DMS 273 (cell line): Measurements from ENCODE around the gene RAB3D.
"Not testable (repeated sequence)": the region's sequence is repeated elsewhere in the genome, so short reads cannot be mapped to it uniquely, and the experiment has no call there.

Source experiments
- DNase-seq: peaks from one replicate; lab custom pipeline; 2025; ENCODE audit not compliant: unreplicated experiment; lab: John Stamatoyannopoulos, UW

The RAB3D gene

DNA sequence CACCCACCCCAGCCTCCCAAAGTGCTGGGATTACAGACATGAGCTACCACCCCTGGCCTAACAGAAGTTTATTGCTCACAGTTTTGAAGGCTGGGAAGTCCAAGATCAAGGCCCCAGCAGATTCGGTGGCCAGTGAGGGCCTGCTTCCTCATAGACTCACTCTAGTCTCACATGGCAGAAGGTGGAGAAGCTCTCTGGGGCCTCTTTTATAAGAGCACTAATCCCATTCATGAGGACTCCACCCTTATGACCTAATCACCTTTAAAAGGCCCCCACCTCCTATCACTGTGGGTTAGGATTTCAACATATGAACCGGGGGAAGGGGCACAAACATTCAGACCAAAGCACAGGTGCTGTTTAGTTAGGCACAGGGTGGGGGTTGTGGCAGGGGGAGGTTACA, 28.1 kb upstream of the RAB3D start:
- DNase-seq = no peak

DNA sequence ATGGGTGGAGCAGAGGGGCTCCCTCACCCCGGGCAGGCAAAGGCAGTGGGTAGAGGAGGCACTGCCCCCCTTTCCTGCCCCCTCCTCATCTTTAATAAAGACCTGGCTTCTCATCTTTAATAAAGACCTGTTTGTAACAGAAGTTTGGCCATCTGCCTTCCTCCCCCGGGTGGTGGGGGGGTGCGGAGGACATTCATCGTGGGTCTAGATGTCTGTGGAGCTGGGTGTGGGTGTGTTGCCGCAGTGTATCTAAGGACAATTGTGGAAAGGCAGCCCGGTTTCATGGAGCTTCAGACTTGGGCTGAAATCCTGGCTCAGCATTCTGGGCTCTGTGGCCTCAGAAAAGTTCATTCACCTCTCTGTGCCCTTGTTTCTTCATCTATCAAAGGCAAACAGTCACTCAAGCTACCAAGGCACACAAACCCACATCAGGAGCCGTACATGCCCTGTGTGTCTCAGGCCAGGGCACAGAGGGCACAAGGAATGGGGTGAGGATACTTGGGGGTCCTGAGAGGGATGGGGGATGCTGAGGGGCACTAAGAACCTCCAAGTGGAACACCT, 26.2 kb upstream of the RAB3D start:
- DNase-seq = peak; percentile 33

DNA sequence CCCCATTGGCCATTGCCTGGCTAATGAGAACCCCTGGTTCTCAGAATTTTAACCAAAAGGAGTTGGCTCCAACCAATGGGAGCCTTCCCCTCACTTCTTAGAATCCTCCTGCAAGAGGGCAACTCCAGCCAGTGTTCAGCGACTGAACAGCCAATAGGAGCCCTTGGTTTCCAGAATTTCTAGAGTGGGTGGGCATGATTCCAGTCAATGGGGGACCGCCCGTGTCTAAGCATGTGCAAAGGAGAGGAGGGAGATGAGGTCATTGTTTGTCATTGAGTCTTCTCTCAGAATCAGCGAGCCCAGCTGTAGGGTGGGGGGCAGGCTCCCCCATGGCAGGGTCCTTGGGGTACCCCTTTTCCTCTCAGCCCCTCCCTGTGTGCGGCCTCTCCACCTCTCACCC, 25.5 kb upstream of the RAB3D start:
- DNase-seq = peak; percentile 58

DNA sequence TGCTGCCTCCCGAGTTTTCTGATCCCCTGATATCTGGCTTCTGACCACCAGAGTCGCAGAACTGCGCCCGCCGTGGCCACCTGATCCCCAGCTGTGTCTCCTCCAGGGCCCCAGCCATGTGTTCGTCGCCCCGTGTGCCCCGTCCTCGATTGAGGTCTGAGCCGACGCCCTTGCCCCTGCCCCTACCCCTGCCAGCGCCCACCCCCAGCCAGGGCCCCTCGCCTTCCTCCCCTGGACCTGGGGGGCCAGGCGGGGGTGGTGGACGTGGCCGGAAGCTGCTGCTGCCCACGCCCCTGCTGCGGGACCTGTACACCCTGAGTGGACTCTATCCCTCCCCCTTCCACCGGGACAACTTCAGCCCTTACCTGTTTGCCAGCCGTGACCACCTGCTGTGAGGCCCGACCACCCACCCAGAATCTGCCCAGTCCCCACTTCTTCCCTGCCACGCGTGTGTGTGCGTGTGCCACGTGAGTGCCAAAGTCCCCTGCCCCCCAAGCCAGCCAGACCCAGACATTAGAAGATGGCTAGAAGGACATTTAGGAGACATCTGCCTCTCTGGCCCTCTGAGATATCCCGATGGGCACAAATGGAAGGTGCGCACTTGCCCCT, 24.9 kb upstream of the RAB3D start:
- no peak for DNase-seq

DNA sequence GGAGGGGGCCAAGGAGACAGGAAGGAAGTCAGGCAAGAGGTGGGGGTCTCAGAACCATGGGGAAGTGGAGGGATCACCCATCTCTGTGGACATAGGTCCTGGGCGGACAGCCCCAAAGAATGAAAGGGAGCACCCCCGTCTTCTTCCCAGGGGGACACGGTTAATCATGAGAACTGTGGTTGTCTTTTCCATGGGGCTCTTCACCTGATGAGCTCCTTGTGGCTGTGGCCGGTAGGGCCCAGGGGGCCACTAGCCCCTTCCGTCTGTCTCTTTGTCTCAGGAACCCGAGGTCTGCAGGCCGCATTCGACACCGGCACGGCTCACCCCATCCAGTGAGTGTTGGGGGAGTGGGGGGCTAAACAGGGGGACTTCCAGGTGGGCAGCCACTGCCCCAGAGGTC, 24.4 kb upstream of the RAB3D start:
- no peak for DNase-seq

DNA sequence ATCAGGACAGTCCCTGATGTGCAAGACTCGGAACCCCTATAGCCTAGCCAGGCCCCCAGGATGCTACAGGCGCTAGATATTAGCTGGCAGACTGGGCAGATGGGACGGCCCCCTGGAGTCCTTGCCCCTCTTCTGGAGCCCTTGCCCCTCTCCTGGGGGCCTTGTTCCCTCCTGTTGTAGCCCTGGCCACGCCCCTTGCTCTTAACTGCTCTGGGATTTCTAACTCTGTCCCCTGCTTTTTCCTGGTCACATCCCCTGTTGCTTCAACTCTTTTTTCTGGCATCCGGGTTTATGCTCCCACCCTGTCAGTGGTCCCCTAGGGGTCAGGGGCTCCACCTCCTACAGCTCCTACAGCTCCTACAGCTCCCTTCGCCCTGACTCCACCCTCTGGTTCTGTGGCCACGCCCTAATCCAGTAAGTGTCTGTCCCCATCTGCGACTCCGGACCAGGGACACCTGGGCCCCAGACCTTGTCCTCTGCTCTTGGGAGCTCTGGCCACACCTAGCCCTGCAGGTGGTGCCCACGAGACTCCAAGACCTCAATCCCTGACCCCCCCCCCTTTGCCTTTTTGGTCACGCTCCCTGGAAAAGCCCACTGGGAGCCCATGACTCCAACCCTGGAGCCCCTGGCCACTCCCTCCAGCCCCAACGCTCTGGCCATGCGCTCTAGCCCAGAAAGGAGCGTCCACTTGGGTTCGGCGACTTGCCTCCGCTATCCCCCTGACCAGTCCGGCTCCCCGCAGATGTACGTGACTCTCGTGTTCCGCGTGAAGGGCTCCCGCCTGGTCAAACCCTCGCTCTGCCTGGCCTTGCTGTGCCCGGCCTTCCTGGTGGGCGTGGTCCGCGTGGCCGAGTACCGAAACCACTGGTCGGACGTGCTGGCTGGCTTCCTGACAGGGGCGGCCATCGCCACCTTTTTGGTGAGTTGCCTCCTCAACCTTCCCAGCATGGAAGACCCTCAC, 22.6 kb upstream of the RAB3D start:
- no peak for DNase-seq

DNA sequence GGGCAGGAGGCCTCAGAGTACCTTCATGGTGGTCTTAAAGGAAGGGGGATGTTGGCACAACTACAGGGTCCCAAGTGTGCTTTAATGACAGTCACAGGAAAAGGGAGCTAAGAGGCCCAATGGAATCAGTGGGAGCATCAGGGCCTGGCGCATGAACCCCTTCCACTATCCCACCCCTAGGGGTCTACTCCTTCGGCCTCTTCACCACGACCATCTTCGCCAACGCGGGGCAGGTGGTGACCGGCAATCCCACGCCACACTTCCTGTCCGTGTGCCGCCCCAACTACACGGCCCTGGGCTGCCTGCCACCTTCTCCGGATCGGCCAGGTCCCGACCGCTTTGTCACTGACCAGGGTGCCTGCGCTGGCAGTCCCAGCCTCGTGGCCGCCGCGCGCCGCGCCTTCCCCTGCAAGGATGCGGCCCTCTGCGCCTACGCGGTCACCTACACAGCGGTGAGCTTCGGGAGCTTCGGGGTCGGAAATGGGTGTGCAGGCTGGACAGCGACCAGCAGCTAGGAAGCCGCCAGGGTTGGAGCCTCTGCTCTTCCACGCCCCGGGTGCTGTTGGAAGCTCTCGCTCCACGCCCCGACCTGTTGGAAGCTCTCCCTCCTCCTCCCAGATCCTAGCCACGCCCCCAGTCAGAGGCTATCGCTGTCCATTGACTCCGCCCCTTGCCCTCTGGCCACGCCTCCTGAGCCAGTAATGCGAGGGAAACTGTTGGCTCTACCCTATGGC, 21.7 kb upstream of the RAB3D start:
- peak; percentile 61 for DNase-seq

DNA sequence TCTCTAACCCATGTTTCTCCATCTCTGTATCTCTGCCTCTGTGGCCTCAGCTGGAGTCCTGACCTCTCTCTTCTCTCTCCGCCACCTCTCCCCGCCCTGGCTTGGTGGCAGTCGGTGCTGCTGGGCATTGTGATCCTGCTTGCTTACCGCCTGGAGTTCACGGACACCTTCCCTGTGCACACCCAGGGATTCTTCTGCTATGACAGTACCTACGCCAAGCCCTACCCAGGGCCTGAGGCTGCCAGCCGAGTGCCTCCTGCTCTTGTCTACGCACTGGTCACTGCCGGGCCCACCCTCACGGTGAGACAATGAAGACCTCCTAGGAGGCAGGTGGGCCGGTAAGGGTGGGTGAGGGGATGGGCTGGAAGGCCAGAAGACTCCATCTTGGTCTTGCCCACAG, 20.0 kb upstream of the RAB3D start:
- DNase-seq = no peak

DNA sequence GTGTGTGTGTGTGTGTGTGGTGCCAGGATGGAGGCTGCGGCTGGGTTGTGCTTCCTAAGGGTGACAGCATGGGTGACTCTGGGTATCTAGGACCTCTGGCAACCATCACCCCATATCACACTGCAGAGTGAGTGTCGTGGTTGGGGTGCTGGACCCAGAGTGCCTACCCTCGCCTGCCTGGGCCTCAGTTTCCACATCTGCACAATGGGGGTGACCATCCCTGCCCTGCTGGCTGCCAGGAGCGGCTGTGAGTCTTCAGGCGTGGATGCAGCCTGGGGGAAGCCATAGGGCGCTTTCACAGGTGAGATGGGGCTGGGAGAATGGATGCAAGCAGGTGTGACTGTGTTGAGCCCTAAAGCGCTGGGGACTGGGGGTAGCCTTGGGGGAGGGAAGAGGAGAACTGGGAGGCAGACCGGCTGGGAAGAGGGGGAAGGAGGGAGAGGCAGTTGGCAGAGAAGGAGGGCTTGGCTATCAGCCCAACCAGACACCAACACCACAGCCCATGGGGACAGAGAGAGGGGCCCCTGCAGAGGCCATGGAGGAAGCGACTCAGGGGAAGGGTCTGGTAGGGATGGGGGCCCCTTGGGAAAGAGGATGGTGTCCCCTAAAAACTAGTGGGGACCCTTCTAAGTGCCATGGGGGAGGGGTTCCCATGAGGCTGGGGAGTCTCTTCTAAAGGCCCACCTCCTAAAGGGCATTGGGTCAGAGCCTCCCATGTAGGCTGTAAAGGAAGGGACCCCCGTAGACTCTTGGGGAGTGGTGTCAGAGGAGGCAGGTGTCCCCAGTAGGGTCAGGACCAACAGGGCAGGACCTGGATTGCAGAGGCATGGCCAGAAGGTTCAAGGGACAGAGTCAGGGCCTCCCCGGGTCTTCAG, 17.5 kb upstream of the RAB3D start:
- DNase-seq = peak; percentile 59

DNA sequence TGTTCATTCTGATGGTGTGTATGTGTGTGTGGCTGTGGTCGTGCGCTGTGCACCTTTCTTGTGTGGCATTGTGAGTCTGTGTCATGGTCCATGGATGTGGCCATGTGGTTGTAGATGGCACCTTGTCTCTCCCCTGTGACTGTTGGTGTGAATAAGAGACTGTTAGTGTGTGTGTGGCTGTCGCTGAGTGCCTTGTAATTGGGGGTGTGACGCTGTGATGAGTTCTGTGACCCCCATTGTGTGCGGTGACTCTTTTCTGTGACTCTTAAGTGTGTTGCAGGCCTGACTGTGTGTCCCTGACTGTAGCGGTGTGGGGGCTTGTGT, 16.6 kb upstream of the RAB3D start:
- no peak for DNase-seq

DNA sequence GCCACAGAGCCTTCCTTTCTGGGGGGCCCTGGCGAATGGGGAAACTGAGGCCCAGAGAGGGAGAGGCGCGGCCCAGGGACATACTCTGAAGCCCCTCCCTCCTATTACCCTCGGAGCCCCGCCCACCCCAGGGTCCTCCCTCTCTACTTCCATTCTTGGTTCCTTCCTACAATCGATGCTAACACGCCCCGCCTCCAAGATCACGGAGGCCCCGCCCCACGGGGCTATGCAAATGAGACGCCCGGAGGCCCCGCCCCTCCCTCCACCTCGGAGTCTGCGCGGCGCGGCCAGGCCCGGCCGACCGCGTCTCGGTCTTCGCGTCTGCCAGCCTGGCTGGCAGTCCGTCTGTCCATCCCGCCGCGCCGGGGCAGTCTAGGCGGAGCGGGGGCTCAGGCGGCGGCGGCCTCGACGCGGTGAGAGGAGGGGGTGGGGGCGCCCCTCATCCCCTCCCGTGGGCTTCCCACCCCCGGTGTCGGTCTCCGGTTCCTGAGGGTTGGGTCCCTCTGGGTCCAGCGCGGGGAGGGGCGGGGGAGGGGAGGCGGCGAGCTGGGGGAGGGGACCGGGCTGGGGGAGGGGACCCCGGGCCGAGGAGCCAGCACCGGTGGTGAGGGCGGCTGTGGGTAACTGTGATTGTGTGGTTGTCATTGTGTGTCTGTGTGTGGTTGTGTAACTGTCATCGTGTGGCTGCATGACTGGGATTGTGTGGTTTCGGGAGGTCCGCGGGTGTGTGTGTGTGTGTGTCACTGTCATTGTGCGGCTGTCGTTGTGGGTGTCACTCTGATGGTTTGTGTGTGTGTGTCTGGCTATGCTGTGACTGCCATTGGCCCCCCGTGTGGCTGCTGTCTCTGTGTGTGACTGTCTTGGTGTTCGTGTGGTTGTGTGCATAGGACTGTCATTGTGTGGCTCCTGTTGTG, 16.0 kb upstream of the RAB3D start, which contains the start of gene PLPPR2:
Gene PLPPR2, plus strand, starts transcription at position 273 of the 914 bp plus-strand sequence. CDS start 2,242 bp downstream, outside the sequence.
- DNase-seq = peak; percentile 95

DNA sequence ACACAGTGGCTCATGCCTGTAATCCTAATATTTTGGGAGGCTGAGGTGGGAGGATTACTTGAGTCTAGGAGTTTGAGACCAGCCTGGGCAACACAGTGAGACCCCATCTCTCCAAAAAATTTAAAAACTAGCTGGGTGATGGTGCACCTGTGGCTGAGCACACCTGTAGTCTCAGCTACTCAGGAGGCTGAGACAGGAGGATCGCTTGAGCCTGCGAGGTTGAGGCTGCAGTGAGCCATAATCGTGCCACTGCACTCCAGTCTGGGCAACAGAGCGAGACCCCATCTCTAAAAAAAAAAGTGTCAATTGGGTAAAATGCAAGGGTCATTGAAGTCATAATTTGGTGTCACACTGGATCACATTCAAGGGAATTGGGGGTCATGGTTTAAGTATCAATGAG, 14.6 kb upstream of the RAB3D start:
- not testable (repeated sequence) for DNase-seq

DNA sequence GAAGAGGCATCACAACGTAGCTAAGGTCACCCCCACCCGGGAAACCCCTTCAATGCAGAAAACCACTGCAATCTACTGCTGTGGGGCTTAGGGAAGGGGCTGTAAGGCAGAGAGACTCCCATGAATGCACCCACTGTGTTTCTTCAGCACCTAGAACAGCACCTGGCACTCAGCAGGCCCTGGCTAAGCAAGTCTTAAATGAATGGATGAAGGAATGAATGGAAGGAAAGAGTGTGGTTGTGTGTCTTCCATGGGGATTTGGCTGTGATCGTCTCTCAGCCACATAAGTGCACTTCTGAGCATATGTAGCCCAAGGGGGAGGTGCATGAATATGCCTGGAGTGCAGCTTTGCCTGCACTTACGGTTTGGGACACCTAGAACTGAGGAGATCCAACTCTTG, 9.7 kb upstream of the RAB3D start:
- DNase-seq = no peak

DNA sequence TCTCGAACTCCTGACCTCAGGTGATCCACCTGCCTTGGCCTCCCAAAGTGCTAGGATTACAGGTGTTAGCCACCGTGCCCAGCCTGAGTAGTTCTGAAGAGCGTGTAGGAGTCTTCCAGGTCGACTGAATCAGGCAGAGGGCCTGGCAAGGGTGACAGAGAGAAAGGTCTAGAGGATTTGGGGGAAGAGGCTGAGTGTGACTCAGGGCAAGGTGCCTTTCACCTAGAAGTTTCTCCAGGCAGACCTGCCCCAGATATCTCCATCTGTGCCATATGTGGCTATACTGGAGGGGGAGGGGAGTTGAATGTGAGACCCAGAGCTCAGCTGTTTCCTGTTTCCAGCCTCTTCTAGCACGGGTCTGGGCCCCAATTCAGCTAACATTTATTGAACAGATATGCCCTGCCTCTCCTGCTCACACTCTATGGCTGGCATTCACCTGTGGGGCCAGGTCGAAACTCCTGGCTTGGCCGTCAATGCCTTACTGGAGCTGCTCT, 8.1 kb upstream of the RAB3D start:
- DNase-seq = peak; percentile 50

DNA sequence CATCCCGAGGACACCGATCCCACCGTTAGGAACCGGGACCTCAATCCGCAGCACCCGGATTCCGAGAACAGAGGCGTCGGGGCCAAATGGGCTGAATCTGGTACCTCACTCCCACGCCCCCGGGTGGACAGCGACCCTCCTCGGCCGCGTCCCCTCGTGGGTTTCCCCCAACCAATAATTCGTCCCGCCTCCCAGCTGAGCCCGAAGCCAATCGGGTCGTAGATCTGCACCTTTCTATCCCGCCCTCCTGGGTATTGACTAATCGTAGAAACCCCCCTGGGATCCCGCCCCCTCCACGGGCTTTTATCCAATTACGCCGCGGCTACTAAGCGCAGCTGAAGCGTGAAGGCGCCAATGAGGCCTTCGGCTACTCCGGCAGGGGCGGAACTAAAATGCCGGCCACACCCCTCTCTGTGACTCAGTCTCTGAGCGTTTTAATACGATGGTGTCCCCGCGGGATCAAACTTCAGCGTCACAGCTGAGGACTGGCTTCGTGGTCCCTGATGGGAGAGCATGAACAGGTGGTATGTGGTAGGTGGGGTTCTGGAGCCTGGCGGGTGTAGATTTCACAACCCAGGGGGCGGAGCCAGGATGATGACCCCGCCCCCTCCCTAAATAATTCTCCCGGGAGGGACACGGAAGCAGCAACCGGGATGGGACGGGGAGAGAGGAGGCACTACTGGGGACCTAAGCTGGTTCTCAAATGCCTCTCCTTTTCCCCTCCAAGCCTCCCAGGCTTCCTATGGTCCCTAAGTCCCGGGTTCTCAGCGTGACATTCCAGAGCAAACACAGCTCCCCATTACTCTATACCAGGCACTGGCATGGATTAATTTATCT, 6.9 kb upstream of the RAB3D start, which contains the start of the genes CCDC159 and TMEM205:
Gene CCDC159, plus strand, starts transcription at position 416 of the 837 bp plus-strand sequence. Its CDS starts 88 bp downstream, at position 504.
Gene TMEM205, minus strand, starts transcription at position 165 of the 837 bp plus-strand sequence. CDS start 649 bp downstream, outside the sequence.
- DNase-seq = peak; percentile 100

DNA sequence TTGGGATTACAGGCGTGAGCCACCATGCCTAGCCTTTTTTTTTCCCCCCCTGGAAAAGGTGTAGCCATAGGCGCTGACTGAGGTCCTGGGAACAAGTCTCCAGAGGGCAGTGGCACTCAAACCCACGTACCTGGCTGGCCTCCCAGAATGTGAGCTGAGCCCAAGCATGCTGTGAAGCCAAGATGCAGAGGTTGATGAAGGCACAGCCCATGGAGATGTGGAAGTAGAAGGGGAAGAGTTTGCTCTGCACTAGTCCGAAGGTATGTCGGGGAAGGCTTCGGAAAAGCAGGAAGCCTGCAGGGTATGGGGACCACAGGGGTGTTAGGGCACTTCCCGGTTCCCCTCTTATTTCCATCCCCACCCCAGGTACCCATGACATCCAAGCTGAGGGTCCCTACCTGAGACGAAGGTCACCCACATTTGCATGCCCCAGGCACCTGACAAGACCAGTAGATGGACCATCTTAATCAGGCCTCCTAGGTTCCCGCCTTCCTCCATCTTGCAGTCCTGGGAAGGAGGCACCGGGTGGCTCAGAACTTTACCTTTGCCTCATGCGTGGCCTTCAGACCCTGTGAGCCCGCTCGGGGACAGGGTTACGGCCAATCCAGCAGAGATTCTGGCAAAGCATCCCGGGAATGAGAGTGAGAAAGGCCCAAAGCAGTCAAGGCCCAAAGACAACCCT, 5.8 kb upstream of the RAB3D start:
- peak; percentile 34 for DNase-seq

DNA sequence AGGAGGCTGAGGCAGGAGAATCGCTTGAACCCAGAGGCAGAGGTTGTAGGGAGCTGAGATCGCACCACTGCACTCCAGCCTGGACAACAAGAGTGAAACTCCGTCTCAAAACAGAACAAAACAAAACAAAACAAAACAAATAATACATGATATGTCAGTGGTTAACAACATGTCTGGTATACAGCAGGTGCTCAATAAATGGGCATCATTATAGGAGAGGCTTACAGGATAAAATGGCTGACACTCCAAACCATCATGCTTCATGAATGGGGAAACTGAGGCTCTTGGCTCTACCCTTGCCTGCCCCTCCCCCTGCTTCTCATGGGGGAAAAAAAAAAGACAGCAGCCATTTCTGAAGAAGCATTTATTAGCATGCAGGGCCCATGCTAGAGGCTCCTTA, 3.0 kb upstream of the RAB3D start:
- DNase-seq = no peak

DNA sequence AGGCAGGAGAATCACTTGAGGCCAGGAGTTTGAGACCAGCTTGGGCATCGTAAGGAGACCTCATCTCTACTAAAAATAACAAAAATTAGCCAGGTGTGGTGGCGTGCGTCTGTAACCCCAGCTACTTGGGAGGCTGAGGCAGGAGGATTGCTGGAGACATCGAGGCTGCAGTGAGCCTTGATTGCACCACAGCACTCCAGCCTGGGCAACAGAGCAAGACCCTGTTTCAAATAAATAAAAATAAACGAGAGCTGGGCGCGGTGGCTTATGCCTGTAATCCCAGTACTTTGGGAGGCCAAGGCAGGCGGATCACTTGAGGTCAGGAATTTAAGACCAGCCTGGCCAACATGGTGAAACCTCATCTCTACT, 626 bp upstream of the RAB3D start:
- not testable (repeated sequence) for DNase-seq
